HepG2 (cell line): ENCODE measurements around the gene TRIM15. TPM values are rescaled to one million over a fixed set of nuclear protein-coding genes. Genes with fewer than 3 reads are reported as not detected.

Experiments used
- AHR ChIP-seq: IDR thresholded peaks from 2 replicates; pipeline ENCODE4 v1.6.1; 2018; ENCODE audit warnings: missing genetic modification reagents, missing compliant biosample characterization
- ARNT2 ChIP-seq: sonication (generic); formaldehyde crosslinking; IDR thresholded peaks from 2 replicates; pipeline ENCODE4 v1.8.0; 2022; ENCODE audit warnings: mild to moderate bottlenecking, low read depth, missing genetic modification reagents, moderate library complexity
- ATAD3A ChIP-seq: sonication (generic); formaldehyde crosslinking; IDR thresholded peaks from 2 replicates; pipeline ENCODE4 v1.4.0; 2020; ENCODE audit warnings: missing genetic modification reagents
- ELF1 ChIP-seq: sonication (generic); formaldehyde crosslinking; IDR thresholded peaks from 2 replicates; pipeline ENCODE4 v1.4.0; 2020; ENCODE audit warnings: missing genetic modification reagents
- GATAD2A ChIP-seq: IDR thresholded peaks from 2 replicates; pipeline ENCODE4 v1.6.1; 2016
- GTF3A ChIP-seq: sonication (generic); formaldehyde crosslinking; conservative IDR thresholded peaks from 2 replicates; pipeline ENCODE4 v1.4.0; 2020; ENCODE audit warnings: mild to moderate bottlenecking, missing genetic modification reagents
- MAZ ChIP-seq, 2 experiments: sonication (generic) in 1 of 2; formaldehyde crosslinking in 1 of 2; IDR thresholded peaks; 2 replicates each; pipeline versions ENCODE4 v1.5.0 to v1.6.1; 2012 to 2020; ENCODE audit warnings: low read depth in 2 of 2, mild to moderate bottlenecking in 2 of 2, borderline replicate concordance in 1 of 2, improper control_type of control experiment in 1 of 2, low read length in 1 of 2, missing genetic modification reagents in 1 of 2, moderate library complexity in 1 of 2
- NFATC3 ChIP-seq: sonication (generic); formaldehyde crosslinking; IDR thresholded peaks from 2 replicates; pipeline ENCODE4 v1.5.1; 2020; ENCODE audit warnings: mild to moderate bottlenecking, missing genetic modification reagents
- NFIC ChIP-seq: IDR thresholded peaks from 2 replicates; pipeline ENCODE4 v1.6.1; 2012; ENCODE audit warnings: mild to moderate bottlenecking, low read length, inconsistent platforms
- POLR2AphosphoS5 ChIP-seq: IDR thresholded peaks from 2 replicates; pipeline ENCODE4 v1.6.1; 2012; ENCODE audit warnings: low read depth, low read length
- RXRB ChIP-seq: IDR thresholded peaks from 2 replicates; pipeline ENCODE4 v1.6.1; 2016; ENCODE audit warnings: borderline replicate concordance, missing genetic modification reagents, missing compliant biosample characterization
- SP140L ChIP-seq: sonication (generic); formaldehyde crosslinking; IDR thresholded peaks from 2 replicates; pipeline ENCODE4 v1.4.0; 2020; ENCODE audit warnings: missing genetic modification reagents, borderline replicate concordance
- THYN1 ChIP-seq: sonication (generic); formaldehyde crosslinking; IDR thresholded peaks from 2 replicates; pipeline ENCODE4 v1.8.1; 2023; ENCODE audit warnings: low read depth, mild to moderate bottlenecking, moderate library complexity, missing genetic modification reagents, borderline replicate concordance
- ZNF468 ChIP-seq: sonication (generic); formaldehyde crosslinking; IDR thresholded peaks from 2 replicates; pipeline ENCODE4 v1.8.0; 2022; ENCODE audit warnings: mild to moderate bottlenecking, moderate library complexity, missing genetic modification reagents
- ZNF547 ChIP-seq: sonication (generic); formaldehyde crosslinking; IDR thresholded peaks from 2 replicates; pipeline ENCODE4 v1.5.1; 2020; ENCODE audit warnings: mild to moderate bottlenecking, missing genetic modification reagents
- ZNF644 ChIP-seq: IDR thresholded peaks from 2 replicates; pipeline ENCODE4 v1.6.1; 2016; ENCODE audit warnings: low read depth
- ZNF816 ChIP-seq: sonication (generic); formaldehyde crosslinking; IDR thresholded peaks from 2 replicates; pipeline ENCODE4 v1.8.0; 2022; ENCODE audit warnings: missing genetic modification reagents, mild to moderate bottlenecking, borderline replicate concordance
- polyA plus RNA-seq, 8 experiments: library from polyadenylated mRNA; depleted of rRNA in 3 of 8; stranded (reverse) in 7 of 8; unstranded in 1 of 8; fragments of >200 nt; fragmentation: Illumina TruSeq in 4 of 8; extraction: Trizol in 4 of 8; gene quantifications; 2 replicates each; pipeline versions ENCODE4 v1.2.1 to v1.2.3, GENCODE V29; 2011 to 2016; ENCODE audit warnings: low read depth in 4 of 8, missing spikeins in 1 of 8, mixed read lengths in 1 of 8; ENCODE audit not compliant: insufficient read depth in 1 of 8
- total RNA-seq, 5 experiments: library from RNA; depleted of rRNA; stranded (reverse); fragments of >200 nt; fragmentation: Illumina TruSeq; extraction: Trizol; gene quantifications; 2 replicates each; pipeline ENCODE4 v1.2.3, GENCODE V29; 2016; ENCODE audit warnings: low read depth in 1 of 5
- TF ChIP-seq, protein P1 (sequence below): sonication (generic); formaldehyde crosslinking; IDR thresholded peaks from 2 replicates; pipeline ENCODE4 v1.4.0; 2020; ENCODE audit warnings: mild to moderate bottlenecking, low read depth, missing genetic modification reagents
- TF ChIP-seq, protein P2 (sequence below): sonication (generic); formaldehyde crosslinking; conservative IDR thresholded peaks from 2 replicates; pipeline ENCODE4 v1.5.0; 2020; ENCODE audit warnings: missing genetic modification reagents
- TF ChIP-seq, protein P3 (sequence below): sonication (generic); formaldehyde crosslinking; IDR thresholded peaks from 2 replicates; pipeline ENCODE4 v1.5.1; 2020; ENCODE audit warnings: missing genetic modification reagents, mild to moderate bottlenecking, borderline replicate concordance
- TF ChIP-seq, protein P4 (sequence below): sonication (generic); formaldehyde crosslinking; IDR thresholded peaks from 2 replicates; pipeline ENCODE4 v1.9.0; 2021; ENCODE audit warnings: missing genetic modification reagents, borderline replicate concordance

The TRIM15 gene
- total and polyA plus RNA-seq, 2 of the 13 experiments (the other 11 are each of a cell fraction or from before 2014, with no cell fraction given) = 35.1 to 38.2 TPM

DNA sequence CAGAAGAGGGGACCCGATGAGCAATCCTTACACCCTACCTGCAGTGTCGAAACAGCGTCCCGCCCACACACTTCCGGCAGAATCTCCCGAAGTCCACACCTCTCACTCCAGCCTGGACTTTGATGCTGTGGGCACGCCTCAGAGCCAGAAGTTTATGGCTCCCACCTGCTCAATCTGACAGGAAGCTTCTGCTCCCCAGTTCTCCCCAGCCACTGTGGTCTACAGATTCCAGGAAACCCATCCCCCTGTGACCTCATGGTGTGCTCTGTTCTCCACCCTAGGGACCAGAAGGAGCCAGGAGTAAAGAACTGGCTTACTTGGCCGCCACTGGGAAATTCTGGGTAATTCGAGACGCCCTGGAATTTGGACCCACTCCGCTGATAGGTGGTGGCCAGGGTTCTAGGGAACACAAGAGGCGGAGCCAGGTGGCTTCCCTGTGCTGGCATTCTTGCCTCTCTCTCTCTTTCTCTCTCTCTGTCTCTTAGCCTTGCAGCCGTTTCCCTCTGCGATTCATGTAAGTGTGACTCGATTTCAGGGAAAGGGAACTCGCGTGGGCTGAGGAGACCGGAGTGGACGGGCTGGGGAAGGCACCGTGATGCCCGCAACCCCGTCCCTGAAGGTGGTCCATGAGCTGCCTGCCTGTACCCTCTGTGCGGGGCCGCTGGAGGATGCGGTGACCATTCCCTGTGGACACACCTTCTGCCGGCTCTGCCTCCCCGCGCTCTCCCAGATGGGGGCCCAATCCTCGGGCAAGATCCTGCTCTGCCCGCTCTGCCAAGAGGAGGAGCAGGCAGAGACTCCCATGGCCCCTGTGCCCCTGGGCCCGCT, at the start of gene TRIM15 (continued):
- no peak for TF ChIP-seq SP140L (CRISPR knock-in tag)
- TF ChIP-seq, protein P1, sequence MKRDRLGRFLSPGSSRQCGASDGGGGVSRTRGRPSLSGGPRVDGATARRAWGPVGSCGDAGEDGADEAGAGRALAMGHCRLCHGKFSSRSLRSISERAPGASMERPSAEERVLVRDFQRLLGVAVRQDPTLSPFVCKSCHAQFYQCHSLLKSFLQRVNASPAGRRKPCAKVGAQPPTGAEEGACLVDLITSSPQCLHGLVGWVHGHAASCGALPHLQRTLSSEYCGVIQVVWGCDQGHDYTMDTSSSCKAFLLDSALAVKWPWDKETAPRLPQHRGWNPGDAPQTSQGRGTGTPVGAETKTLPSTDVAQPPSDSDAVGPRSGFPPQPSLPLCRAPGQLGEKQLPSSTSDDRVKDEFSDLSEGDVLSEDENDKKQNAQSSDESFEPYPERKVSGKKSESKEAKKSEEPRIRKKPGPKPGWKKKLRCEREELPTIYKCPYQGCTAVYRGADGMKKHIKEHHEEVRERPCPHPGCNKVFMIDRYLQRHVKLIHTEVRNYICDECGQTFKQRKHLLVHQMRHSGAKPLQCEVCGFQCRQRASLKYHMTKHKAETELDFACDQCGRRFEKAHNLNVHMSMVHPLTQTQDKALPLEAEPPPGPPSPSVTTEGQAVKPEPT (CRISPR knock-in tag) = 0 out of 2 replicates have a peak, but pooled peaks have one; percentile 27
- TF ChIP-seq ELF1 (CRISPR knock-in tag) = no peak; the same call in 1 of the 2 replicates
- TF ChIP-seq MAZ (IDR thresholded peaks at IDR 0.05; ENCODE audit: borderline replicate concordance, low read depth, low read length) = 0 out of 2 replicates have a peak, but pooled peaks have one; percentile 27
- TF ChIP-seq MAZ (CRISPR knock-in tag; IDR thresholded peaks at IDR 0.05; ENCODE audit: low read depth) = peak; percentile 73
- TF ChIP-seq, protein P2, sequence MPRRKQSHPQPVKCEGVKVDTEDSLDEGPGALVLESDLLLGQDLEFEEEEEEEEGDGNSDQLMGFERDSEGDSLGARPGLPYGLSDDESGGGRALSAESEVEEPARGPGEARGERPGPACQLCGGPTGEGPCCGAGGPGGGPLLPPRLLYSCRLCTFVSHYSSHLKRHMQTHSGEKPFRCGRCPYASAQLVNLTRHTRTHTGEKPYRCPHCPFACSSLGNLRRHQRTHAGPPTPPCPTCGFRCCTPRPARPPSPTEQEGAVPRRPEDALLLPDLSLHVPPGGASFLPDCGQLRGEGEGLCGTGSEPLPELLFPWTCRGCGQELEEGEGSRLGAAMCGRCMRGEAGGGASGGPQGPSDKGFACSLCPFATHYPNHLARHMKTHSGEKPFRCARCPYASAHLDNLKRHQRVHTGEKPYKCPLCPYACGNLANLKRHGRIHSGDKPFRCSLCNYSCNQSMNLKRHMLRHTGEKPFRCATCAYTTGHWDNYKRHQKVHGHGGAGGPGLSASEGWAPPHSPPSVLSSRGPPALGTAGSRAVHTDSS = 0 out of 2 replicates have a peak, but pooled peaks have one; percentile 11
- peak; percentile 92 for TF ChIP-seq GTF3A
- no peak for TF ChIP-seq ZNF468
- TF ChIP-seq NFATC3 = 0 out of 2 replicates have a peak, but pooled peaks have one; percentile 79
- TF ChIP-seq GATAD2A (CRISPR knock-in tag) = peak; percentile 85
- no peak for TF ChIP-seq ATAD3A (CRISPR knock-in tag)
- no peak for TF ChIP-seq ZNF547 (CRISPR knock-in tag)
- TF ChIP-seq, protein P3, sequence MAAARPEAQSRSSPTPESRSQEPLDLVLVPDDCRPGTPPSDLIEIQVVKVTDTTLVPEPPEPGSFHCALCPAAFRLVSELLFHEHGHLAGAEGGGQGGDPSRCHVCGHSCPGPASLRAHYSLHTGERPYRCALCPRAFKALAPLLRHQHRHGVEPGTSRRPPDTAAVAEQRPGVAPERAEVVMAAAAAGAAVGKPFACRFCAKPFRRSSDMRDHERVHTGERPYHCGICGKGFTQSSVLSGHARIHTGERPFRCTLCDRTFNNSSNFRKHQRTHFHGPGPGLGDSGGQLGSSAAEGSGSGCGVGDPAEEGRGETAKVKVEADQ = peak; percentile 44; the same call in 1 of the 2 replicates
- peak; percentile 92 for TF ChIP-seq POLR2AphosphoS5
- TF ChIP-seq ARNT2 (CRISPR knock-in tag) = no peak
- 0 out of 2 replicates have a peak, but pooled peaks have one; percentile 25 for TF ChIP-seq AHR
- TF ChIP-seq RXRB (CRISPR knock-in tag) = peak; percentile 71; the same call in 1 of the 2 replicates
- 0 out of 2 replicates have a peak, but pooled peaks have one; percentile 54 for TF ChIP-seq NFIC
- TF ChIP-seq, protein P4, sequence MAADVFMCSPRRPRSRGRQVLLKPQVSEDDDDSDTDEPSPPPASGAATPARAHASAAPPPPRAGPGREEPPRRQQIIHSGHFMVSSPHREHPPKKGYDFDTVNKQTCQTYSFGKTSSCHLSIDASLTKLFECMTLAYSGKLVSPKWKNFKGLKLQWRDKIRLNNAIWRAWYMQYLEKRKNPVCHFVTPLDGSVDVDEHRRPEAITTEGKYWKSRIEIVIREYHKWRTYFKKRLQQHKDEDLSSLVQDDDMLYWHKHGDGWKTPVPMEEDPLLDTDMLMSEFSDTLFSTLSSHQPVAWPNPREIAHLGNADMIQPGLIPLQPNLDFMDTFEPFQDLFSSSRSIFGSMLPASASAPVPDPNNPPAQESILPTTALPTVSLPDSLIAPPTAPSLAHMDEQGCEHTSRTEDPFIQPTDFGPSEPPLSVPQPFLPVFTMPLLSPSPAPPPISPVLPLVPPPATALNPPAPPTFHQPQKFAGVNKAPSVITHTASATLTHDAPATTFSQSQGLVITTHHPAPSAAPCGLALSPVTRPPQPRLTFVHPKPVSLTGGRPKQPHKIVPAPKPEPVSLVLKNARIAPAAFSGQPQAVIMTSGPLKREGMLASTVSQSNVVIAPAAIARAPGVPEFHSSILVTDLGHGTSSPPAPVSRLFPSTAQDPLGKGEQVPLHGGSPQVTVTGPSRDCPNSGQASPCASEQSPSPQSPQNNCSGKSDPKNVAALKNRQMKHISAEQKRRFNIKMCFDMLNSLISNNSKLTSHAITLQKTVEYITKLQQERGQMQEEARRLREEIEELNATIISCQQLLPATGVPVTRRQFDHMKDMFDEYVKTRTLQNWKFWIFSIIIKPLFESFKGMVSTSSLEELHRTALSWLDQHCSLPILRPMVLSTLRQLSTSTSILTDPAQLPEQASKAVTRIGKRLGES (CRISPR knock-in tag) = no peak
- TF ChIP-seq ZNF644 (CRISPR knock-in tag) = peak; percentile 70
- TF ChIP-seq THYN1 (CRISPR knock-in tag) = 0 out of 2 replicates have a peak, but pooled peaks have one; percentile 57
- peak; percentile 26; the same call in 1 of the 2 replicates for TF ChIP-seq ZNF816 (CRISPR knock-in tag)
